ENCODE measurements around the gene SLC38A10.

- TF ChIP-seq, protein P1, sequence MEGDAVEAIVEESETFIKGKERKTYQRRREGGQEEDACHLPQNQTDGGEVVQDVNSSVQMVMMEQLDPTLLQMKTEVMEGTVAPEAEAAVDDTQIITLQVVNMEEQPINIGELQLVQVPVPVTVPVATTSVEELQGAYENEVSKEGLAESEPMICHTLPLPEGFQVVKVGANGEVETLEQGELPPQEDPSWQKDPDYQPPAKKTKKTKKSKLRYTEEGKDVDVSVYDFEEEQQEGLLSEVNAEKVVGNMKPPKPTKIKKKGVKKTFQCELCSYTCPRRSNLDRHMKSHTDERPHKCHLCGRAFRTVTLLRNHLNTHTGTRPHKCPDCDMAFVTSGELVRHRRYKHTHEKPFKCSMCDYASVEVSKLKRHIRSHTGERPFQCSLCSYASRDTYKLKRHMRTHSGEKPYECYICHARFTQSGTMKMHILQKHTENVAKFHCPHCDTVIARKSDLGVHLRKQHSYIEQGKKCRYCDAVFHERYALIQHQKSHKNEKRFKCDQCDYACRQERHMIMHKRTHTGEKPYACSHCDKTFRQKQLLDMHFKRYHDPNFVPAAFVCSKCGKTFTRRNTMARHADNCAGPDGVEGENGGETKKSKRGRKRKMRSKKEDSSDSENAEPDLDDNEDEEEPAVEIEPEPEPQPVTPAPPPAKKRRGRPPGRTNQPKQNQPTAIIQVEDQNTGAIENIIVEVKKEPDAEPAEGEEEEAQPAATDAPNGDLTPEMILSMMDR (IDR thresholded peaks at IDR 0.05 in 2 of 3, conservative IDR thresholded peaks at IDR 0.05 in 1 of 3; ENCODE audit: borderline replicate concordance in 1 of 3, insufficient read depth in 1 of 3, low read depth in 2 of 3, low read length in 2 of 3), result no peak
- TF ChIP-seq SIN3A (IDR thresholded peaks at IDR 0.05; ENCODE audit: low read depth) (no peak), ZFX (IDR thresholded peaks at IDR 0.05) (no peak), JUND (IDR thresholded peaks at IDR 0.05) (no peak), EZH2phosphoT487 (IDR thresholded peaks at IDR 0.05; ENCODE audit: borderline replicate concordance) (no peak), POLR2A (IDR thresholded peaks at IDR 0.05; ENCODE audit: borderline replicate concordance, extremely low read depth, insufficient read depth, insufficient read length) (no peak), CEBPB (IDR thresholded peaks at IDR 0.05; ENCODE audit: low read depth) (no peak), TCF7L2 (IDR thresholded peaks at IDR 0.05; ENCODE audit: borderline replicate concordance, extremely low read depth, insufficient read depth, insufficient read length) (no peak), POLR2AphosphoS5 (IDR thresholded peaks at IDR 0.05; ENCODE audit: low read depth, low read length) (no peak)
- TF ChIP-seq, protein P2, sequence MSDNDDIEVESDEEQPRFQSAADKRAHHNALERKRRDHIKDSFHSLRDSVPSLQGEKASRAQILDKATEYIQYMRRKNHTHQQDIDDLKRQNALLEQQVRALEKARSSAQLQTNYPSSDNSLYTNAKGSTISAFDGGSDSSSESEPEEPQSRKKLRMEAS (IDR thresholded peaks at IDR 0.05), result no peak
Measured at GRCh38 chr17:81203136-81203535, 92.0 kb downstream of the SLC38A10 start.
